Ishikawa (cell line): ENCODE data around the gene ENG.

Experiments
- CEBPB ChIP-seq: IDR thresholded peaks from 2 replicates; pipeline ENCODE4 v1.6.1; 2012
- CREB1 ChIP-seq: IDR thresholded peaks from 2 replicates; pipeline ENCODE4 v1.6.1; 2012; ENCODE audit warnings: low read depth
- EGR1 ChIP-seq: IDR thresholded peaks from 2 replicates; pipeline ENCODE4 v1.6.1; 2012
- EP300 ChIP-seq: IDR thresholded peaks from 2 replicates; pipeline ENCODE4 v1.6.1; 2012; ENCODE audit warnings: borderline replicate concordance
- FOXM1 ChIP-seq: IDR thresholded peaks from 2 replicates; pipeline ENCODE4 v1.6.1; 2012; ENCODE audit warnings: low read depth, borderline replicate concordance
- MAX ChIP-seq: IDR thresholded peaks from 2 replicates; pipeline ENCODE4 v1.6.1; 2012
- NFIC ChIP-seq: IDR thresholded peaks from 2 replicates; pipeline ENCODE4 v1.6.1; 2012
- RAD21 ChIP-seq: IDR thresholded peaks from 2 replicates; pipeline ENCODE4 v1.6.1; 2012; ENCODE audit warnings: low read depth
- TAF1 ChIP-seq: IDR thresholded peaks from 2 replicates; pipeline ENCODE4 v1.6.1; 2012; ENCODE audit warnings: low read depth, mild to moderate bottlenecking
- YY1 ChIP-seq: IDR thresholded peaks from 2 replicates; pipeline ENCODE4 v1.6.1; 2012; ENCODE audit warnings: low read depth
- TF ChIP-seq, protein P1 (sequence below): IDR thresholded peaks from 2 replicates; pipeline ENCODE4 v1.6.1; 2012; ENCODE audit warnings: low read depth, mild to moderate bottlenecking
- TF ChIP-seq, protein P2 (sequence below): IDR thresholded peaks from 2 replicates; pipeline ENCODE4 v1.6.1; 2012

GRCh38 chr9:127870887-127871286, 16.4 kb upstream of the ENG start:
- TF ChIP-seq TAF1 (no peak), CREB1 (no peak), EGR1 (no peak), FOXM1 (no peak), NFIC (no peak), RAD21 (no peak), EP300 (no peak), MAX (no peak), YY1 (no peak), CEBPB (no peak)
- TF ChIP-seq, protein P1, sequence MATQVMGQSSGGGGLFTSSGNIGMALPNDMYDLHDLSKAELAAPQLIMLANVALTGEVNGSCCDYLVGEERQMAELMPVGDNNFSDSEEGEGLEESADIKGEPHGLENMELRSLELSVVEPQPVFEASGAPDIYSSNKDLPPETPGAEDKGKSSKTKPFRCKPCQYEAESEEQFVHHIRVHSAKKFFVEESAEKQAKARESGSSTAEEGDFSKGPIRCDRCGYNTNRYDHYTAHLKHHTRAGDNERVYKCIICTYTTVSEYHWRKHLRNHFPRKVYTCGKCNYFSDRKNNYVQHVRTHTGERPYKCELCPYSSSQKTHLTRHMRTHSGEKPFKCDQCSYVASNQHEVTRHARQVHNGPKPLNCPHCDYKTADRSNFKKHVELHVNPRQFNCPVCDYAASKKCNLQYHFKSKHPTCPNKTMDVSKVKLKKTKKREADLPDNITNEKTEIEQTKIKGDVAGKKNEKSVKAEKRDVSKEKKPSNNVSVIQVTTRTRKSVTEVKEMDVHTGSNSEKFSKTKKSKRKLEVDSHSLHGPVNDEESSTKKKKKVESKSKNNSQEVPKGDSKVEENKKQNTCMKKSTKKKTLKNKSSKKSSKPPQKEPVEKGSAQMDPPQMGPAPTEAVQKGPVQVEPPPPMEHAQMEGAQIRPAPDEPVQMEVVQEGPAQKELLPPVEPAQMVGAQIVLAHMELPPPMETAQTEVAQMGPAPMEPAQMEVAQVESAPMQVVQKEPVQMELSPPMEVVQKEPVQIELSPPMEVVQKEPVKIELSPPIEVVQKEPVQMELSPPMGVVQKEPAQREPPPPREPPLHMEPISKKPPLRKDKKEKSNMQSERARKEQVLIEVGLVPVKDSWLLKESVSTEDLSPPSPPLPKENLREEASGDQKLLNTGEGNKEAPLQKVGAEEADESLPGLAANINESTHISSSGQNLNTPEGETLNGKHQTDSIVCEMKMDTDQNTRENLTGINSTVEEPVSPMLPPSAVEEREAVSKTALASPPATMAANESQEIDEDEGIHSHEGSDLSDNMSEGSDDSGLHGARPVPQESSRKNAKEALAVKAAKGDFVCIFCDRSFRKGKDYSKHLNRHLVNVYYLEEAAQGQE: no peak
- TF ChIP-seq, protein P2, sequence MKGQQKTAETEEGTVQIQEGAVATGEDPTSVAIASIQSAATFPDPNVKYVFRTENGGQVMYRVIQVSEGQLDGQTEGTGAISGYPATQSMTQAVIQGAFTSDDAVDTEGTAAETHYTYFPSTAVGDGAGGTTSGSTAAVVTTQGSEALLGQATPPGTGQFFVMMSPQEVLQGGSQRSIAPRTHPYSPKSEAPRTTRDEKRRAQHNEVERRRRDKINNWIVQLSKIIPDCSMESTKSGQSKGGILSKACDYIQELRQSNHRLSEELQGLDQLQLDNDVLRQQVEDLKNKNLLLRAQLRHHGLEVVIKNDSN: no peak
